Astrocyte (in vitro differentiated cells and primary cell): ENCODE data around the gene SLC17A7. TPM values are rescaled to one million over a fixed set of nuclear protein-coding genes. Genes with fewer than 3 reads are reported as not detected.
A peak's percentile ranks its signal among the peaks of the same experiment; 100 is the strongest.

Experiments used
- DNase-seq: peaks from one replicate; pipeline ENCODE4 v3.0.0-alpha.2; 2010; ENCODE audit warnings: low read depth
- FAIRE-seq: peaks from 2 replicates; lab custom pipeline; 2011; peaks lifted over from hg19 to GRCh38; lab: Jason Lieb, UNC
- H2AFZ ChIP-seq: 2 replicates; pipeline ENCODE4 v1.6.0; 2012; ENCODE audit warnings: low read depth, low read length, inconsistent platforms
- H3K27ac ChIP-seq: 2 replicates; pipeline ENCODE4 v1.5.1; 2011; ENCODE audit warnings: low read depth, low read length, inconsistent platforms
- H3K27me3 ChIP-seq: 2 replicates; pipeline ENCODE4 v1.6.0; 2011; ENCODE audit warnings: low read length, inconsistent platforms; ENCODE audit not compliant: insufficient read depth
- H3K36me3 ChIP-seq: 2 replicates; pipeline ENCODE4 v1.5.1; 2011; ENCODE audit warnings: low read length, inconsistent platforms; ENCODE audit not compliant: insufficient read depth
- H3K4me1 ChIP-seq: 2 replicates; pipeline ENCODE4 v1.5.1; 2011; ENCODE audit warnings: low read length, inconsistent platforms; ENCODE audit not compliant: insufficient read depth
- H3K4me2 ChIP-seq: 2 replicates; pipeline ENCODE4 v1.6.0; 2012; ENCODE audit warnings: low read length, inconsistent platforms
- H3K4me3 ChIP-seq: 2 replicates; pipeline ENCODE4 v1.5.1; 2011; ENCODE audit warnings: low read depth, mild to moderate bottlenecking, low read length, inconsistent platforms; ENCODE audit not compliant: insufficient read depth
- H3K79me2 ChIP-seq: 2 replicates; pipeline ENCODE4 v1.6.0; 2012; ENCODE audit warnings: mild to moderate bottlenecking, low read length, inconsistent platforms; ENCODE audit not compliant: insufficient read depth
- H3K9ac ChIP-seq: 2 replicates; pipeline ENCODE4 v1.6.0; 2012; ENCODE audit warnings: mild to moderate bottlenecking, low read length, inconsistent platforms
- H3K9me3 ChIP-seq: 2 replicates; pipeline ENCODE4 v1.5.1; 2012; ENCODE audit warnings: low read depth, mild to moderate bottlenecking, low read length, inconsistent platforms; ENCODE audit not compliant: insufficient read depth
- H4K20me1 ChIP-seq: 2 replicates; pipeline ENCODE4 v1.6.0; 2012; ENCODE audit warnings: low read length, inconsistent platforms; ENCODE audit not compliant: insufficient read depth
- H3K27ac Mint-ChIP-seq: one replicate; pipeline ENCODE4 v1.8.0; 2021; ENCODE audit warnings: mild to moderate bottlenecking, mixed read lengths; ENCODE audit not compliant: unreplicated experiment
- H3K27me3 Mint-ChIP-seq: one replicate; pipeline ENCODE4 v1.8.0; 2021; ENCODE audit warnings: low read depth, mixed read lengths; ENCODE audit not compliant: unreplicated experiment
- H3K36me3 Mint-ChIP-seq: one replicate; pipeline ENCODE4 v1.8.0; 2021; ENCODE audit warnings: low read depth, mixed read lengths; ENCODE audit not compliant: unreplicated experiment
- H3K4me1 Mint-ChIP-seq: one replicate; pipeline ENCODE4 v1.8.0; 2021; ENCODE audit warnings: low read depth, mixed read lengths; ENCODE audit not compliant: unreplicated experiment
- H3K4me3 Mint-ChIP-seq: one replicate; pipeline ENCODE4 v1.8.0; 2021; ENCODE audit warnings: mild to moderate bottlenecking, moderate library complexity, mixed read lengths; ENCODE audit not compliant: unreplicated experiment
- H3K9me3 Mint-ChIP-seq: one replicate; pipeline ENCODE4 v1.8.0; 2021; ENCODE audit warnings: mild to moderate bottlenecking, mixed read lengths; ENCODE audit not compliant: unreplicated experiment
- EZH2 ChIP-seq: IDR thresholded peaks from 2 replicates; pipeline ENCODE4 v1.6.1; 2012; ENCODE audit warnings: mild to moderate bottlenecking, low read length, inconsistent platforms; ENCODE audit not compliant: insufficient read depth
- total RNA-seq: library from RNA; stranded (reverse); gene quantifications from 2 replicates; pipeline ENCODE4 v1.2.1, GENCODE V29; 2021
- TF ChIP-seq, protein P1 (sequence below): IDR thresholded peaks from 2 replicates; pipeline ENCODE4 v1.5.1; 2011; ENCODE audit warnings: low read depth, mild to moderate bottlenecking, inconsistent platforms, low read length, moderate library complexity; ENCODE audit not compliant: insufficient read depth

SLC17A7 gene
- total RNA-seq, 1 donor from 2014 or later = 0.16 TPM

DNA sequence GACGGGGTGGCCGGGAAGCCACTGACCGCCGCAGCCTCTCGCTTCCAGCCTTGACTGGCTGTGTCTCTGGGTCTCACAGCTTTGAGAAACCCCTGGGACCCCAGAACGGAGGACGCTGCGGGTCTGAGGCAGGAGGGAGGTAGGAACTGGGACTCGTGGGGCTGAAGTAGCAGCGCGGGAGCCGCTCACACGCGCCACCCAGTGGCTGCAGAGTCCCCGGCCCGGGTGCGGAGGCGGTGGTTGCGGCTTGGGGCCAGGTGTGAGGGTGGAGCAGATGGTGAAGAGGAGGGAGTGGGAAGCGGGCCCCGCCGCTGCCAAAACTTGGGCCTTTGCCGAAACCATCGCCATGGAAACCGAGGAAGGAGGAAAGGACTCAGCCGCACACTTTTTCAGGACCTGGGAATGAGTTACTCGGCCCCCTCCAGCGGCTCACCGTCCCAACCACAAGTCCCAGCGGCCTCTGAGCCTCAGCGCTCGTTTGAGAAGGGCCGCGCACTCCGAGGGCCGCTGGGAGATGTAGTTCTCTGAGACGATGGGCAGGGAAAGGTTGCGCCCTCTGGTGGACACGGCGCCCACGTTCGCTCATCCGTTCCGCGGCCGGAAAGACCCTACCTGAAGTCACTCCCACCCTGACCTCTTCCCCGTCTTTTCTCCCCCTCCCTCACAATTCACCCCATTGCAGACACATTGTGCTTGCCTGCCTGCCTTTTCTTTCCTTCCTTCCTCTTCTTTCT is 2.2 kb upstream of the SLC17A7 start:
- Histone ChIP-seq H3K27ac (peak overlapping the region; percentile 13), H3K4me2 (peak overlapping the region; percentile 94), H3K9ac (peak overlapping the region; percentile 79), H2AFZ (peak overlapping the region; percentile 94), H4K20me1 (peaks cover 4% of the 10 kb centered on the region), H3K9me3 (no peaks in the 10 kb centered on the region), H3K27me3 (peaks cover 35% of the 10 kb centered on the region), H3K36me3 (no peaks in the 10 kb centered on the region), H3K4me1 (peaks cover 3% of the 10 kb centered on the region), H3K79me2 (no peaks in the 10 kb centered on the region), H3K4me3 (peak overlapping the region; percentile 56)
- H3K27ac Mint-ChIP-seq = no peak overlapping the region
- FAIRE-seq (no peak), DNase-seq (peak; percentile 87)
- no peaks in the 10 kb centered on the region for H3K4me1 Mint-ChIP-seq
- H3K9me3 Mint-ChIP-seq = peaks cover 4% of the 10 kb centered on the region
- peaks cover 37% of the 10 kb centered on the region for H3K27me3 Mint-ChIP-seq
- H3K36me3 Mint-ChIP-seq = peaks cover 7% of the 10 kb centered on the region
- H3K4me3 Mint-ChIP-seq = peak overlapping the region; percentile 80
- TF ChIP-seq, protein P1, sequence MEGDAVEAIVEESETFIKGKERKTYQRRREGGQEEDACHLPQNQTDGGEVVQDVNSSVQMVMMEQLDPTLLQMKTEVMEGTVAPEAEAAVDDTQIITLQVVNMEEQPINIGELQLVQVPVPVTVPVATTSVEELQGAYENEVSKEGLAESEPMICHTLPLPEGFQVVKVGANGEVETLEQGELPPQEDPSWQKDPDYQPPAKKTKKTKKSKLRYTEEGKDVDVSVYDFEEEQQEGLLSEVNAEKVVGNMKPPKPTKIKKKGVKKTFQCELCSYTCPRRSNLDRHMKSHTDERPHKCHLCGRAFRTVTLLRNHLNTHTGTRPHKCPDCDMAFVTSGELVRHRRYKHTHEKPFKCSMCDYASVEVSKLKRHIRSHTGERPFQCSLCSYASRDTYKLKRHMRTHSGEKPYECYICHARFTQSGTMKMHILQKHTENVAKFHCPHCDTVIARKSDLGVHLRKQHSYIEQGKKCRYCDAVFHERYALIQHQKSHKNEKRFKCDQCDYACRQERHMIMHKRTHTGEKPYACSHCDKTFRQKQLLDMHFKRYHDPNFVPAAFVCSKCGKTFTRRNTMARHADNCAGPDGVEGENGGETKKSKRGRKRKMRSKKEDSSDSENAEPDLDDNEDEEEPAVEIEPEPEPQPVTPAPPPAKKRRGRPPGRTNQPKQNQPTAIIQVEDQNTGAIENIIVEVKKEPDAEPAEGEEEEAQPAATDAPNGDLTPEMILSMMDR = peak; percentile 55
- TF ChIP-seq EZH2 = no peak

DNA sequence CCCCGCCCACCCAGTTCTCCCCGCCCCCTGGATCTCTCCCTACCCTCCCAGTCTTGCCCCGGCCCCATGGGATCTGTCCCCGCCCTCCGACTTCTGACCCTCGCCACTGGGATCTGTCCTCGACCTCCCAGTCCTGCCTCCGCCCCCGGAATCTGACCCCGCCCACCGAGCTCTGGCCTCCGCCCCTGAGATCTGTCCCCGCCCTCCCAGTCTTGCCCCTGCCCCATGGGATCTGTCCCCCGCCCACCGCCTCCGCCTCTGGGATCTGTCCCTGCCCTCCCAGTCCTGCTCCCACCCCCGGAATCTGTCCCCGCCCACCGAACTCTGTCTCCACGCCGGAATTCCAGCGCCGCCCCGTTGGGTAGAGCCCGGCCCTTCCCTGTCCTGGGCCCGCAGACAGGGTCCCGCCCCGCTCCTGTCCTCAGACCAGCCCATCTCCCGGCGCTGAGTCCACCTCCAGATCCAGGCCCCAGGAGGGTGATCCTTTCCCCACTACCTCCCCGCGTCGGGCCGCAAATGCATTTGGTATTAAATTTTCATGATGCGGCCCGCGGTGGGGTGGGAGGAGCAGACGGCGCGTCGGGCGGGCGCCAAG is 1.5 kb upstream of the SLC17A7 start:
- Mint-ChIP-seq H3K9me3 (peaks cover 4% of the 10 kb centered on the region), H3K27ac (no peak overlapping the region), H3K4me3 (peak overlapping the region; percentile 80), H3K36me3 (peaks cover 5% of the 10 kb centered on the region), H3K4me1 (no peaks in the 10 kb centered on the region), H3K27me3 (peaks cover 44% of the 10 kb centered on the region)
- no peaks in the 10 kb centered on the region for H4K20me1 ChIP-seq
- peak; percentile 61 for DNase-seq
- TF ChIP-seq, protein P1 = no peak
- TF ChIP-seq EZH2 = no peak
- H3K9ac ChIP-seq = peak overlapping the region; percentile 79
- peak overlapping the region; percentile 56 for H3K4me3 ChIP-seq
- H3K4me1 ChIP-seq = peaks cover 3% of the 10 kb centered on the region
- H2AFZ ChIP-seq = peak overlapping the region; percentile 94
- no peaks in the 10 kb centered on the region for H3K9me3 ChIP-seq
- peak overlapping the region; percentile 94 for H3K4me2 ChIP-seq
- no peaks in the 10 kb centered on the region for H3K79me2 ChIP-seq
- no peak for FAIRE-seq
- peaks cover 42% of the 10 kb centered on the region for H3K27me3 ChIP-seq
- peak overlapping the region; percentile 13 for H3K27ac ChIP-seq
- H3K36me3 ChIP-seq = no peaks in the 10 kb centered on the region

DNA sequence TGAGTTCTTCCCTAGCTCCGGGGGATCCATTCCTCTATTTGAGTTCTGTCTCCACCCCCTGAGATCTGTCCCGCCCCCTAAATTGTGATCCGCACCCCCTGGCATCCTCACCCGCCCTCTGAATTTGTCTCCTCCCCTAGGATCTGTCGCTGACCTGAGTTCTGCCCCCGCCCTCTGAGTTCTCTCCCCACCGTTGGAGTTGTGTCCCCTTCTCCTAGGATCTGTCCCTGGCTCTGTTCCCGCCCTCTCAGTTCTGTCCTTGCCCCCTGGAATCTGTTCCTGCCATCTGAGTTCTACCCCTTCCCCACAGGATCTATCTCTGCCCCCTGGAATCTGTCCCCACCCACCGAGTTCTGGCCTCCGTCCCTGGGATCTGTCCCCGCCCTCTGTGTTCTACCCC is 1.0 kb upstream of the SLC17A7 start:
- H2AFZ ChIP-seq = no peak overlapping the region
- no peak overlapping the region for H3K27ac ChIP-seq
- Mint-ChIP-seq H3K27ac (no peak overlapping the region), H3K9me3 (peaks cover 4% of the 10 kb centered on the region), H3K36me3 (peaks cover 5% of the 10 kb centered on the region), H3K4me1 (no peaks in the 10 kb centered on the region), H3K27me3 (peaks cover 49% of the 10 kb centered on the region), H3K4me3 (peak overlapping the region; percentile 80)
- H3K27me3 ChIP-seq = peaks cover 47% of the 10 kb centered on the region
- no peaks in the 10 kb centered on the region for H3K36me3 ChIP-seq
- no peak for FAIRE-seq
- no peaks in the 10 kb centered on the region for H4K20me1 ChIP-seq
- H3K9me3 ChIP-seq = no peaks in the 10 kb centered on the region
- TF ChIP-seq, protein P1 = no peak
- peak; percentile 28 for TF ChIP-seq EZH2
- no peak for DNase-seq
- peaks cover 3% of the 10 kb centered on the region for H3K4me1 ChIP-seq
- no peak overlapping the region for H3K9ac ChIP-seq
- H3K79me2 ChIP-seq = no peaks in the 10 kb centered on the region
- peak overlapping the region; percentile 94 for H3K4me2 ChIP-seq
- H3K4me3 ChIP-seq = peak overlapping the region; percentile 10
